ENCODE measurements around the gene SLC25A48.

- TF ChIP-seq CTCF (IDR thresholded peaks at IDR 0.05; ENCODE audit: borderline replicate concordance, extremely low read depth, low read length, poor library complexity, severe bottlenecking) (no peak), EZH2 (IDR thresholded peaks at IDR 0.05; ENCODE audit: borderline replicate concordance, low read depth, low read length, severe bottlenecking) (no peak)
Measured at GRCh38 chr5:135842737-135843136, 8.3 kb downstream of the SLC25A48 start.
